SK-N-SH (cell line): ENCODE data around the gene STRBP.

Source experiments
- CTCF ChIP-seq: fragments of 200-600 bp; sonication (generic); IDR thresholded peaks from 2 replicates; pipeline ENCODE4 v1.6.1; 2017; ENCODE audit warnings: antibody characterized with exemption, mild to moderate bottlenecking, moderate library complexity
- EP300 ChIP-seq, 2 experiments: IDR thresholded peaks; 2 replicates each; pipeline versions ENCODE4 v1.4.0 to v1.6.1; 2012; ENCODE audit warnings: borderline replicate concordance in 1 of 2, low read depth in 1 of 2, low read length in 1 of 2
- IRF3 ChIP-seq: fragments of 150-350 bp; IDR thresholded peaks from 2 replicates; pipeline ENCODE4 v1.6.1; 2016; ENCODE audit warnings: mild to moderate bottlenecking, low read depth, low read length
- RXRA ChIP-seq: IDR thresholded peaks from 2 replicates; pipeline ENCODE4 v1.4.0; 2012; ENCODE audit warnings: low read depth, mild to moderate bottlenecking, borderline replicate concordance
- TAF1 ChIP-seq: IDR thresholded peaks from 2 replicates; pipeline ENCODE4 v1.6.1; 2012; ENCODE audit warnings: low read depth, mild to moderate bottlenecking, low read length, moderate library complexity, borderline replicate concordance
- TF ChIP-seq, protein P1 (sequence below): fragments of 150-350 bp; IDR thresholded peaks from 2 replicates; pipeline ENCODE4 v1.6.1; 2017; ENCODE audit warnings: antibody characterized with exemption, low read length, low read depth, borderline replicate concordance

DNA sequence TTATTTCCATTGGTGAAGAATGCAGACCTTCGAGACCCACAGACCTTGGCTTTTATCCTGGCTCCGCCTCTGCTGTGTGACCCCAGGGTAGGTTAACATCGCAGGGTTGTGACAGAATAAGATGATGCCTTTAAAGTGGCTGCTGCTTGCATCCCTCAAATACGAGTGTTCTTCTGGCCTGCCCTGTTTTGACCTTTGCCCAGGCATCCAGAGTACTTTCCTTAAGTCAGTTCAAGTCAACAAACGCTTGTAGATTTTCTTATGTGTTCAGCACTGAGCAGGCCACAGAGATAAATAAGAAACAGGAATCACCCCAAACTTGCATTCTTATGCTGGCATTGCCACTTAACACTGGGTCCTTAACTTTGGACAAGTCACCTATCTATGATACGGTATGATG lies 184.7 kb downstream of the STRBP start:
- TF ChIP-seq TAF1 = no peak
- no peak for TF ChIP-seq EP300 (IDR thresholded peaks at IDR 0.05; ENCODE audit: borderline replicate concordance in 1 of 2, low read depth in 1 of 2, low read length in 1 of 2)
- TF ChIP-seq, protein P1, sequence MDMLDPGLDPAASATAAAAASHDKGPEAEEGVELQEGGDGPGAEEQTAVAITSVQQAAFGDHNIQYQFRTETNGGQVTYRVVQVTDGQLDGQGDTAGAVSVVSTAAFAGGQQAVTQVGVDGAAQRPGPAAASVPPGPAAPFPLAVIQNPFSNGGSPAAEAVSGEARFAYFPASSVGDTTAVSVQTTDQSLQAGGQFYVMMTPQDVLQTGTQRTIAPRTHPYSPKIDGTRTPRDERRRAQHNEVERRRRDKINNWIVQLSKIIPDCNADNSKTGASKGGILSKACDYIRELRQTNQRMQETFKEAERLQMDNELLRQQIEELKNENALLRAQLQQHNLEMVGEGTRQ = no peak
- TF ChIP-seq CTCF = no peak
- no peak for TF ChIP-seq IRF3
- no peak for TF ChIP-seq RXRA
